ENCODE results near the gene NTM.

- TF ChIP-seq CTCF (IDR thresholded peaks at IDR 0.05) (no peak), POLR2A (IDR thresholded peaks at IDR 0.05) (no peak)
Observed at GRCh38 chr11:131354251-131354701, 16.1 kb upstream of the NTM start.

All from breast epithelium (tissue), 3 donors.